KMS-11 (cell line): ENCODE results near the gene SLC25A21.
"Not testable (repeated sequence)": the region's sequence is repeated elsewhere in the genome, so short reads cannot be mapped to it uniquely, and the experiment has no call there.

Experiments
- H2AFZ ChIP-seq: fragments of 200-600 bp; sonication (generic); 2 replicates; pipeline ENCODE4 v1.6.1; 2016; ENCODE audit warnings: antibody characterized with exemption, mixed run types, low read depth
- H3K27ac ChIP-seq: fragments of 200-600 bp; sonication (generic); 2 replicates; pipeline ENCODE4 v1.6.1; 2016; ENCODE audit warnings: mild to moderate bottlenecking, mixed run types
- H3K27me3 ChIP-seq: fragments of 200-600 bp; sonication (generic); 2 replicates; pipeline ENCODE4 v1.6.1; 2017; ENCODE audit warnings: mild to moderate bottlenecking, low read depth, mixed run types, moderate library complexity; ENCODE audit not compliant: insufficient read depth
- H3K36me3 ChIP-seq: fragments of 200-600 bp; sonication (generic); 2 replicates; pipeline ENCODE4 v1.6.1; 2017; ENCODE audit warnings: mild to moderate bottlenecking, mixed run types; ENCODE audit not compliant: insufficient read depth
- H3K4me1 ChIP-seq: fragments of 200-600 bp; sonication (generic); 2 replicates; pipeline ENCODE4 v1.6.1; 2016; ENCODE audit warnings: mild to moderate bottlenecking, low read depth, mixed run types; ENCODE audit not compliant: poor library complexity, severe bottlenecking
- H3K4me2 ChIP-seq: fragments of 200-600 bp; sonication (generic); 2 replicates; pipeline ENCODE4 v1.7.0; 2016; ENCODE audit warnings: mild to moderate bottlenecking, mixed run types
- H3K4me3 ChIP-seq: fragments of 200-600 bp; sonication (generic); IDR thresholded peaks from 2 replicates; pipeline ENCODE4 v1.6.1; 2017; ENCODE audit warnings: low read depth, low read length, mixed read lengths; ENCODE audit not compliant: insufficient read depth
- H3K79me2 ChIP-seq: fragments of 200-600 bp; sonication (generic); 2 replicates; pipeline ENCODE4 v1.6.1; 2016; ENCODE audit warnings: low read depth, mixed run types; ENCODE audit not compliant: insufficient read depth
- H3K9ac ChIP-seq: fragments of 200-600 bp; sonication (generic); 2 replicates; pipeline ENCODE4 v1.6.1; 2016; ENCODE audit warnings: mild to moderate bottlenecking, mixed run types
- H4K20me1 ChIP-seq: fragments of 200-600 bp; sonication (generic); 2 replicates; pipeline ENCODE4 v1.6.1; 2016; ENCODE audit warnings: mild to moderate bottlenecking, mixed run types; ENCODE audit not compliant: insufficient read depth
- CTCF ChIP-seq: fragments of 200-600 bp; sonication (generic); conservative IDR thresholded peaks from 2 replicates; pipeline ENCODE4 v1.6.1; 2017; ENCODE audit warnings: low read depth, mild to moderate bottlenecking, antibody characterized with exemption, low read length, moderate library complexity, mixed read lengths

The SLC25A21 gene

GRCh38 chr14:36870776-36871175 lies 301.6 kb downstream of the SLC25A21 start:
- no peak overlapping the region for H2AFZ ChIP-seq
- H3K27me3 ChIP-seq, result no peaks in the 10 kb centered on the region
- no peak overlapping the region for H3K9ac ChIP-seq
- no peak overlapping the region for H3K27ac ChIP-seq
- no peak overlapping the region for H3K4me2 ChIP-seq
- TF ChIP-seq CTCF, result no peak
- H3K4me3 ChIP-seq, result no peak overlapping the region
- H4K20me1 ChIP-seq, result no peaks in the 10 kb centered on the region
- no peaks in the 10 kb centered on the region for H3K4me1 ChIP-seq
- H3K79me2 ChIP-seq, result no peaks in the 10 kb centered on the region
- H3K36me3 ChIP-seq, result no peaks in the 10 kb centered on the region

GRCh38 chr14:36869125-36869524 lies 303.3 kb downstream of the SLC25A21 start:
- no peaks in the 10 kb centered on the region for H3K36me3 ChIP-seq
- no peak overlapping the region for H2AFZ ChIP-seq
- H4K20me1 ChIP-seq, result no peaks in the 10 kb centered on the region
- TF ChIP-seq CTCF, result no peak
- no peak overlapping the region for H3K27ac ChIP-seq
- H3K4me1 ChIP-seq, result no peaks in the 10 kb centered on the region
- no peak overlapping the region for H3K4me3 ChIP-seq
- no peak overlapping the region for H3K4me2 ChIP-seq
- H3K9ac ChIP-seq, result no peak overlapping the region
- H3K27me3 ChIP-seq, result no peaks in the 10 kb centered on the region
- no peaks in the 10 kb centered on the region for H3K79me2 ChIP-seq

GRCh38 chr14:36866867-36867266 lies 305.5 kb downstream of the SLC25A21 start:
- no peaks in the 10 kb centered on the region for H3K27me3 ChIP-seq
- no peak overlapping the region for H3K4me2 ChIP-seq
- no peak for TF ChIP-seq CTCF
- no peak overlapping the region for H3K27ac ChIP-seq
- H3K9ac ChIP-seq, result no peak overlapping the region
- no peak overlapping the region for H2AFZ ChIP-seq
- no peak overlapping the region for H3K4me3 ChIP-seq
- H4K20me1 ChIP-seq, result no peaks in the 10 kb centered on the region
- H3K36me3 ChIP-seq, result no peaks in the 10 kb centered on the region
- no peaks in the 10 kb centered on the region for H3K79me2 ChIP-seq
- H3K4me1 ChIP-seq, result no peaks in the 10 kb centered on the region

- Histone ChIP-seq H2AFZ (no peak overlapping the region), H3K4me1 (no peaks in the 10 kb centered on the region)
- no peak for TF ChIP-seq CTCF
These were observed 309.1 kb downstream of the SLC25A21 start for GRCh38 chr14:36863271-36863670.

GRCh38 chr14:36862237-36862636 lies 310.2 kb downstream of the SLC25A21 start:
- not testable (repeated sequence) for H3K27ac ChIP-seq, H3K4me1 ChIP-seq, H4K20me1 ChIP-seq, H3K4me2 ChIP-seq, H2AFZ ChIP-seq, H3K9ac ChIP-seq, H3K27me3 ChIP-seq, H3K79me2 ChIP-seq, H3K36me3 ChIP-seq, H3K4me3 ChIP-seq

More at GRCh38 chr14:36863271-36863670, 309.1 kb downstream of the SLC25A21 start:
- Histone ChIP-seq H3K4me3 (no peak overlapping the region), H3K27ac (no peak overlapping the region), H3K36me3 (no peaks in the 10 kb centered on the region), H3K27me3 (no peaks in the 10 kb centered on the region), H3K79me2 (no peaks in the 10 kb centered on the region), H4K20me1 (no peaks in the 10 kb centered on the region), H3K9ac (no peak overlapping the region), H3K4me2 (no peak overlapping the region)
